Caco-2 (cell line): Measurements from ENCODE around the gene RPL18A. TPM values are rescaled to one million over a fixed set of nuclear protein-coding genes. Genes with fewer than 3 reads are reported as not detected.
A peak's percentile ranks its signal among the peaks of the same experiment; 100 is the strongest.

Source experiments
- BruUV-seq: library from RNA; stranded (reverse); fragments of 400-500 nt; replicated peaks from 2 replicates; lab custom pipeline; 2021; lab: Mats Ljungman, UMichigan
- CTCF ChIA-PET: fragments of 300-600 bp; sonication (Branson Sonifier 250); formaldehyde crosslinking; loops from one replicate; lab custom pipeline; 2022; ENCODE audit warnings: antibody characterized with exemption; lab: Charles Lee
- POLR2A ChIA-PET: fragments of 300-600 bp; sonication (Branson Sonifier 250); formaldehyde crosslinking; loops from one replicate; lab custom pipeline; 2022; ENCODE audit warnings: antibody characterized with exemption; lab: Charles Lee
- DNase-seq, 2 experiments: peaks; one replicate each; pipeline versions ENCODE4 v3.0.0 to v3.0.0-alpha.2; 2020 to 2022
- H3K27me3 ChIP-seq: replicated peaks from 2 replicates; pipeline ENCODE4 v1.6.0; 2011; ENCODE audit warnings: low read length; ENCODE audit not compliant: control insufficient read depth, insufficient read depth
- H3K36me3 ChIP-seq: 2 replicates; pipeline ENCODE4 v1.5.1; 2011; ENCODE audit warnings: low read length; ENCODE audit not compliant: control insufficient read depth, insufficient read depth
- H3K4me1 ChIP-seq: fragments of 250-450 bp; sonication (Bioruptor Pico); 2 replicates; pipeline ENCODE4 v1.5.1; 2020; ENCODE audit warnings: mild to moderate bottlenecking
- H3K4me3 ChIP-seq: 2 replicates; pipeline ENCODE4 v1.5.1; 2011; ENCODE audit warnings: low read depth, mild to moderate bottlenecking, control low read depth, low read length
- H3K9me3 ChIP-seq: fragments of 250-450 bp; sonication (Bioruptor Pico); 2 replicates; pipeline ENCODE4 v1.5.1; 2020; ENCODE audit warnings: mild to moderate bottlenecking, moderate library complexity
- H3K27ac Mint-ChIP-seq: one replicate; pipeline ENCODE4 v1.8.0; 2022; ENCODE audit warnings: mixed read lengths; ENCODE audit not compliant: unreplicated experiment
- H3K27me3 Mint-ChIP-seq: one replicate; pipeline ENCODE4 v1.8.0; 2022; ENCODE audit warnings: mixed read lengths; ENCODE audit not compliant: insufficient read depth, unreplicated experiment
- H3K36me3 Mint-ChIP-seq: one replicate; pipeline ENCODE4 v1.8.0; 2022; ENCODE audit warnings: mild to moderate bottlenecking, mixed read lengths; ENCODE audit not compliant: insufficient read depth, unreplicated experiment
- H3K4me1 Mint-ChIP-seq: one replicate; pipeline ENCODE4 v1.8.0; 2022; ENCODE audit warnings: low read depth, mixed read lengths; ENCODE audit not compliant: unreplicated experiment
- H3K4me3 Mint-ChIP-seq: one replicate; pipeline ENCODE4 v1.8.0; 2022; ENCODE audit warnings: mild to moderate bottlenecking, moderate library complexity, mixed read lengths; ENCODE audit not compliant: unreplicated experiment
- H3K9me3 Mint-ChIP-seq: one replicate; pipeline ENCODE4 v1.8.0; 2022; ENCODE audit warnings: mixed read lengths; ENCODE audit not compliant: unreplicated experiment
- CTCF ChIP-seq, 2 experiments: fragments of 200-600 bp in 1 of 2; IDR thresholded peaks; 1 replicate in 1 of 2; 2 replicates in 1 of 2; pipeline versions ENCODE4 v1.5.1 to v1.8.0; 2011 to 2022; ENCODE audit warnings: antibody characterized with exemption in 1 of 2, control low read depth in 1 of 2, inconsistent platforms in 1 of 2, low read depth in 1 of 2, low read length in 1 of 2, mild to moderate bottlenecking in 1 of 2, moderate library complexity in 1 of 2; ENCODE audit not compliant: insufficient read depth in 1 of 2, severe bottlenecking in 1 of 2, unreplicated experiment in 1 of 2
- intact Hi-C: fragments of 100-400 bp; cut with micrococcal nuclease; formaldehyde crosslinking; loops from one replicate; pipeline ENCODE4 v1.10.0; 2022; ENCODE audit not compliant: unreplicated experiment
- total RNA-seq: library from RNA; stranded (reverse); gene quantifications from 2 replicates; pipeline ENCODE4 v1.2.3, GENCODE V29; 2022

RPL18A gene
- total RNA-seq, 1 experiment from 2014 or later = 1,599 TPM

- peak overlapping the region; percentile 90 for H3K4me3 Mint-ChIP-seq
- POLR2A ChIA-PET = interaction anchor here (2.8 kb wide), 1 partner anchor 71 kb away, joined by 77 read pairs; the partner anchor contains the start of gene CCDC124
These were observed 2.1 kb downstream of the RPL18A start for GRCh38 chr19:17861542-17862402.

GRCh38 chr19:17862711-17863519, 3.2 kb downstream of the RPL18A start:
- Histone ChIP-seq H3K4me3 (no peak overlapping the region), H3K4me1 (peaks cover 18% of the 10 kb centered on the region), H3K36me3 (peaks cover 9% of the 10 kb centered on the region), H3K27me3 (no peaks in the 10 kb centered on the region), H3K9me3 (no peaks in the 10 kb centered on the region)
- TF ChIP-seq CTCF (IDR thresholded peaks at IDR 0.05; ENCODE audit: insufficient read depth in 1 of 2, low read depth in 1 of 2, low read length in 1 of 2, severe bottlenecking in 1 of 2, unreplicated experiment in 1 of 2) = no peak
- H3K4me3 Mint-ChIP-seq = peak overlapping the region; percentile 47
- intact Hi-C loops = no loop called here
- ChIA-PET CTCF (interaction anchor here (0.5 kb wide), 1 partner anchor 600 kb away, joined by 3 read pairs; no protein-coding TSS in a partner anchor), POLR2A (no interaction called here)
- no peaks in the 10 kb centered on the region for H3K27me3 Mint-ChIP-seq
- H3K9me3 Mint-ChIP-seq = no peaks in the 10 kb centered on the region
- peaks cover 79% of the 10 kb centered on the region for H3K36me3 Mint-ChIP-seq
- no TSS peak for BruUV-seq
- peaks cover 14% of the 10 kb centered on the region for H3K4me1 Mint-ChIP-seq
- H3K27ac Mint-ChIP-seq = peak overlapping the region; percentile 55
- no peak for DNase-seq

More at GRCh38 chr19:17861542-17862402, 2.1 kb downstream of the RPL18A start:
- Histone ChIP-seq H3K36me3 (peaks cover 9% of the 10 kb centered on the region), H3K27me3 (no peaks in the 10 kb centered on the region), H3K4me1 (peaks cover 18% of the 10 kb centered on the region), H3K4me3 (peak overlapping the region; percentile 84; the same call in 1 of the 2 replicates), H3K9me3 (no peaks in the 10 kb centered on the region)
- no TSS peak for BruUV-seq
- CTCF ChIA-PET = no interaction called here
- intact Hi-C loops = no loop called here
- no peak for TF ChIP-seq CTCF (IDR thresholded peaks at IDR 0.05; ENCODE audit: insufficient read depth in 1 of 2, low read depth in 1 of 2, low read length in 1 of 2, severe bottlenecking in 1 of 2, unreplicated experiment in 1 of 2)
- Mint-ChIP-seq H3K27me3 (no peaks in the 10 kb centered on the region), H3K36me3 (peaks cover 75% of the 10 kb centered on the region), H3K27ac (peak overlapping the region; percentile 98), H3K4me1 (peaks cover 13% of the 10 kb centered on the region), H3K9me3 (no peaks in the 10 kb centered on the region)
- DNase-seq = no peak
